ENCODE measurements around the gene SP1. TPM values are rescaled to one million over a fixed set of nuclear protein-coding genes. Genes with fewer than 3 reads are reported as not detected.
A peak's percentile ranks its signal among the peaks of the same experiment; 100 is the strongest.

SP1 gene
- total and polyA plus RNA-seq, 2 donors (not counting 1 experiment from before 2014, with no cell fraction given): 26.0 to 129 TPM

DNA sequence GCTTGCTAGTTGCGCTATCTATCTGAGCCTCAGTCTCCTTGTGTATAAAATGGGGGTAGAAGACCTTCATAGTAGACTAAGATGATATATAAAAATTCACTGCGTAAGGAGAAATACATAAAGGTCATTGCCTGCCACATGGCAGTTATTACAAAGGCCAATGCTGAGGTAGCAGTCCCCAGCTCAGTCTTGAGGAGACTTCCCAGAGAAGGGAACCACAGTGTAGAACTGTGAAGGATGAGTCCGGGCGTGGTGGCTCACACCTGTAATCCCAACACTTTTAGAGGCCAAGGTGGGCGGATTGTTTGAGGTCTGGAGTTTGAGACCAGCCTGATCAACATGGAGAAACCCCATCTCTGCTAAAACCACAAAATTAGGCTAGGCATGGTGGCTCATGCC lies 26.7 kb upstream of the SP1 start:
- intact Hi-C loops (cut with micrococcal nuclease): loop anchor here (2.0 kb wide), 1 partner anchor 28 kb away; no protein-coding TSS in a partner anchor
- H3K27ac Mint-ChIP-seq: no peak overlapping the region
- ATAC-seq (ENCODE audit: low read depth): no peak

GRCh38 chr12:53355121-53355520 lies 24.9 kb upstream of the SP1 start:
- H3K79me2 ChIP-seq (ENCODE audit: control insufficient read depth, insufficient read depth, low read length): no peaks in the 10 kb centered on the region
- peaks cover 4 to 5% of the 10 kb centered on the region in 2 donors for H3K4me1 ChIP-seq (ENCODE audit: control insufficient read depth in 2 of 2, insufficient read depth in 2 of 2, low read length in 2 of 2)
- peaks cover 6% of the 10 kb centered on the region for H3K4me1 Mint-ChIP-seq
- POLR2A ChIA-PET: interaction anchor here (0.6 to 0.7 kb wide), 2 partner anchors 24 to 63 kb away, joined by 5 to 10 read pairs; no protein-coding TSS in a partner anchor
- no peak overlapping the region for H3K4me2 ChIP-seq (replicated peaks; ENCODE audit: low read depth, low read length, poor library complexity, severe bottlenecking)
- H3K9me3 ChIP-seq (ENCODE audit: control extremely low read depth in 1 of 3, control insufficient read depth in 2 of 3, insufficient read depth in 1 of 3, low read length in 2 of 3): no peaks in the 10 kb centered on the region
- no peak overlapping the region for H3K27ac Mint-ChIP-seq
- no peak overlapping the region for H3K9ac ChIP-seq (ENCODE audit: low read length)
- TF ChIP-seq, protein P1, sequence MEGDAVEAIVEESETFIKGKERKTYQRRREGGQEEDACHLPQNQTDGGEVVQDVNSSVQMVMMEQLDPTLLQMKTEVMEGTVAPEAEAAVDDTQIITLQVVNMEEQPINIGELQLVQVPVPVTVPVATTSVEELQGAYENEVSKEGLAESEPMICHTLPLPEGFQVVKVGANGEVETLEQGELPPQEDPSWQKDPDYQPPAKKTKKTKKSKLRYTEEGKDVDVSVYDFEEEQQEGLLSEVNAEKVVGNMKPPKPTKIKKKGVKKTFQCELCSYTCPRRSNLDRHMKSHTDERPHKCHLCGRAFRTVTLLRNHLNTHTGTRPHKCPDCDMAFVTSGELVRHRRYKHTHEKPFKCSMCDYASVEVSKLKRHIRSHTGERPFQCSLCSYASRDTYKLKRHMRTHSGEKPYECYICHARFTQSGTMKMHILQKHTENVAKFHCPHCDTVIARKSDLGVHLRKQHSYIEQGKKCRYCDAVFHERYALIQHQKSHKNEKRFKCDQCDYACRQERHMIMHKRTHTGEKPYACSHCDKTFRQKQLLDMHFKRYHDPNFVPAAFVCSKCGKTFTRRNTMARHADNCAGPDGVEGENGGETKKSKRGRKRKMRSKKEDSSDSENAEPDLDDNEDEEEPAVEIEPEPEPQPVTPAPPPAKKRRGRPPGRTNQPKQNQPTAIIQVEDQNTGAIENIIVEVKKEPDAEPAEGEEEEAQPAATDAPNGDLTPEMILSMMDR (IDR thresholded peaks at IDR 0.05): no peak
- no peak for TF ChIP-seq EZH2 (IDR thresholded peaks at IDR 0.05; ENCODE audit: borderline replicate concordance, insufficient read depth, low read depth, low read length, poor library complexity, severe bottlenecking)
- H3K4me3 ChIP-seq (ENCODE audit: control extremely low read depth in 1 of 5, extremely low read depth in 1 of 5, insufficient read depth in 1 of 5, low read depth in 2 of 5, low read length in 4 of 5): no peak overlapping the region
- H3K4me3 Mint-ChIP-seq: no peak overlapping the region
- no peaks in the 10 kb centered on the region for H3K9me3 Mint-ChIP-seq (ENCODE audit: insufficient read depth)
- WGBS (ENCODE audit: insufficient coverage): 84% methylated on average over 3 of the region's 3 CpGs
- H3K27me3 Mint-ChIP-seq: no peaks in the 10 kb centered on the region
- H4K20me1 ChIP-seq (ENCODE audit: control insufficient read depth, insufficient read depth, low read length, poor library complexity, severe bottlenecking): no peaks in the 10 kb centered on the region
- no peaks in the 10 kb centered on the region for H3K27me3 ChIP-seq (replicated peaks in 1 of 4; ENCODE audit: control extremely low read depth in 1 of 4, control insufficient read depth in 3 of 4, insufficient read depth in 4 of 4, low read length in 3 of 4)
- DNase-seq (no peak), ATAC-seq (ENCODE audit: low read depth) (no peak)
- CTCF ChIA-PET: interaction anchor here (0.7 to 14.3 kb wide), 7 partner anchors 9 to 925 kb away, joined by 3 to 384 read pairs (median 3); partner anchors contain the start of genes AMHR2 and SP1
- no peaks in the 10 kb centered on the region for H3K36me3 ChIP-seq (replicated peaks in 1 of 2; ENCODE audit: control extremely low read depth in 1 of 2, control insufficient read depth in 1 of 2, extremely low read depth in 1 of 2, insufficient read depth in 2 of 2, low read length in 1 of 2)
- intact Hi-C loops (cut with micrococcal nuclease): no loop called here
- H2AFZ ChIP-seq (ENCODE audit: insufficient read depth, low read depth, low read length, poor library complexity, severe bottlenecking): no peak overlapping the region
- no peak overlapping the region for H3K27ac ChIP-seq (ENCODE audit: low read length in 2 of 2)

More for the DNA sequence above, 26.7 kb upstream of the SP1 start:
- DNase-seq: no peak
- Histone ChIP-seq H3K4me1 (ENCODE audit: control insufficient read depth in 2 of 2, insufficient read depth in 2 of 2, low read length in 2 of 2) (peaks cover 4 to 5% of the 10 kb centered on the region in 2 donors), H3K36me3 (replicated peaks in 1 of 2; ENCODE audit: control extremely low read depth in 1 of 2, control insufficient read depth in 1 of 2, extremely low read depth in 1 of 2, insufficient read depth in 2 of 2, low read length in 1 of 2) (no peaks in the 10 kb centered on the region), H3K79me2 (ENCODE audit: control insufficient read depth, insufficient read depth, low read length) (no peaks in the 10 kb centered on the region), H3K4me3 (ENCODE audit: control extremely low read depth in 1 of 5, extremely low read depth in 1 of 5, insufficient read depth in 1 of 5, low read depth in 2 of 5, low read length in 4 of 5) (no peak overlapping the region), H2AFZ (ENCODE audit: insufficient read depth, low read depth, low read length, poor library complexity, severe bottlenecking) (peak overlapping the region; percentile 43), H3K9me3 (ENCODE audit: control extremely low read depth in 1 of 3, control insufficient read depth in 2 of 3, insufficient read depth in 1 of 3, low read length in 2 of 3) (no peaks in the 10 kb centered on the region), H4K20me1 (ENCODE audit: control insufficient read depth, insufficient read depth, low read length, poor library complexity, severe bottlenecking) (no peaks in the 10 kb centered on the region), H3K27me3 (replicated peaks in 1 of 4; ENCODE audit: control extremely low read depth in 1 of 4, control insufficient read depth in 3 of 4, insufficient read depth in 4 of 4, low read length in 3 of 4) (no peaks in the 10 kb centered on the region), H3K27ac (ENCODE audit: low read length in 2 of 2) (no peak overlapping the region), H3K9ac (ENCODE audit: low read length) (no peak overlapping the region), H3K4me2 (replicated peaks; ENCODE audit: low read depth, low read length, poor library complexity, severe bottlenecking) (no peak overlapping the region)
- POLR2A ChIA-PET: interaction anchor here (0.8 to 2.7 kb wide), 4 partner anchors 16 to 68 kb away, joined by 4 to 12 read pairs (median 8); partner anchors contain the start of gene SP1
- CTCF ChIA-PET: interaction anchor here (0.7 to 14.3 kb wide), 16 partner anchors 9 to 156 kb away, joined by 3 to 384 read pairs (median 10); partner anchors contain the start of genes AAAS, AMHR2, NPFF and SP1
- no peak for TF ChIP-seq EZH2 (IDR thresholded peaks at IDR 0.05; ENCODE audit: borderline replicate concordance, insufficient read depth, low read depth, low read length, poor library complexity, severe bottlenecking)
- TF ChIP-seq, protein P1 (IDR thresholded peaks at IDR 0.05): no peak
- no peak overlapping the region for H3K4me3 Mint-ChIP-seq
- H3K27me3 Mint-ChIP-seq: no peaks in the 10 kb centered on the region
- peaks cover 6% of the 10 kb centered on the region for H3K4me1 Mint-ChIP-seq
- 100% methylated on average over 2 of the region's 5 CpGs for WGBS (ENCODE audit: insufficient coverage)
- no peaks in the 10 kb centered on the region for H3K9me3 Mint-ChIP-seq (ENCODE audit: insufficient read depth)
